ENCODE data around the gene SYT7. TPM values are rescaled to one million over a fixed set of nuclear protein-coding genes. Genes with fewer than 3 reads are reported as not detected.

SYT7 gene
- total and polyA plus RNA-seq, 11 donors, result 12.4 to 34.7 (median 17.4) TPM

- H3K9me3 ChIP-seq, result no peaks in the 10 kb centered on the region
- ATAC-seq, result peak; percentile 68 to 84 (median 74)
- intact Hi-C loops (cut with DNase I), result no loop called here
- H3K27me3 ChIP-seq, result peaks cover 0 to 20% (median 0%) of the 10 kb centered on the region in 9 donors
- peaks cover 0 to 44% (median 13%) of the 10 kb centered on the region in 12 donors for H3K4me1 ChIP-seq
- DNase-seq, result peak in 4 of 5 donors; percentile 46 to 78 (median 66)
- 44 to 60% (median 56%) methylated on average over 8 to 13 of the region's 13 CpGs for WGBS, 4 donors
- no peak for TF ChIP-seq POLR2A (IDR thresholded peaks at IDR 0.05)
- TF ChIP-seq, protein P1, sequence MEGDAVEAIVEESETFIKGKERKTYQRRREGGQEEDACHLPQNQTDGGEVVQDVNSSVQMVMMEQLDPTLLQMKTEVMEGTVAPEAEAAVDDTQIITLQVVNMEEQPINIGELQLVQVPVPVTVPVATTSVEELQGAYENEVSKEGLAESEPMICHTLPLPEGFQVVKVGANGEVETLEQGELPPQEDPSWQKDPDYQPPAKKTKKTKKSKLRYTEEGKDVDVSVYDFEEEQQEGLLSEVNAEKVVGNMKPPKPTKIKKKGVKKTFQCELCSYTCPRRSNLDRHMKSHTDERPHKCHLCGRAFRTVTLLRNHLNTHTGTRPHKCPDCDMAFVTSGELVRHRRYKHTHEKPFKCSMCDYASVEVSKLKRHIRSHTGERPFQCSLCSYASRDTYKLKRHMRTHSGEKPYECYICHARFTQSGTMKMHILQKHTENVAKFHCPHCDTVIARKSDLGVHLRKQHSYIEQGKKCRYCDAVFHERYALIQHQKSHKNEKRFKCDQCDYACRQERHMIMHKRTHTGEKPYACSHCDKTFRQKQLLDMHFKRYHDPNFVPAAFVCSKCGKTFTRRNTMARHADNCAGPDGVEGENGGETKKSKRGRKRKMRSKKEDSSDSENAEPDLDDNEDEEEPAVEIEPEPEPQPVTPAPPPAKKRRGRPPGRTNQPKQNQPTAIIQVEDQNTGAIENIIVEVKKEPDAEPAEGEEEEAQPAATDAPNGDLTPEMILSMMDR (IDR thresholded peaks at IDR 0.05), result no peak
- peak overlapping the region; percentile 68 to 99 (median 88) for H3K27ac ChIP-seq
- peak overlapping the region in 5 of 12 donors; percentile 13 to 38 (median 21) for H3K4me3 ChIP-seq
- H3K36me3 ChIP-seq, result no peaks in the 10 kb centered on the region
Observed at GRCh38 chr11:61552108-61552635, 28.7 kb downstream of the SYT7 start.

DNA sequence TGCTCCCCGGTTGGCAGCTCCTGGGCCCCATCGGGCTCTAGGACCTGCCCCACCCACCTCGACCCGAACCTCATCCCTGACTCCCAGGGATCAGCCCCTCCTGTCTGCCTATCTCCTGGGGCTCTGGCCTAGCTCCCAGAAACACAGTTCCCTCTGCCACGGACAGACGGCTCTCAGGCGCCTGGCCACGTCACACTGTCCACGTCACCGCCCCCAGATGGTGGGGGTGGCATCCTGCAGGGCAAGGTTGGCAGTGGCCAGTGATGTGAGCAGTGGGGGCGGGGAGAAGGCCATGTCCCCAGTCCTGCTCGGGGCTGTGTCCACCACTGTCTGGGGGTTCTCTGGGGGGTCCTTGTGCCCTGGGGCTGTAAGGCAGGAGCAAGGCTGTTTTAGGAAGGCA is 29.2 kb downstream of the SYT7 start:
- no peak for TF ChIP-seq POLR2A (IDR thresholded peaks at IDR 0.05)
- TF ChIP-seq, protein P1 (IDR thresholded peaks at IDR 0.05), result peak in 2 of 12 donors; percentile 5 to 23
- DNase-seq (peak; percentile 82 to 94 (median 87)), ATAC-seq (peak; percentile 84 to 90 (median 86))
- WGBS, 4 donors, result 45 to 61% (median 50%) methylated on average over 10 to 12 of the region's 12 CpGs
- peaks cover 0 to 44% (median 13%) of the 10 kb centered on the region in 12 donors for H3K4me1 ChIP-seq
- H3K9me3 ChIP-seq, result no peaks in the 10 kb centered on the region
- peak overlapping the region; percentile 68 to 99 (median 88) for H3K27ac ChIP-seq
- H3K36me3 ChIP-seq, result no peaks in the 10 kb centered on the region
- H3K4me3 ChIP-seq, result peak overlapping the region in 5 of 12 donors; percentile 13 to 38 (median 21)
- intact Hi-C loops (cut with DNase I), result no loop called here
- peaks cover 0 to 17% (median 0%) of the 10 kb centered on the region in 9 donors for H3K27me3 ChIP-seq

GRCh38 chr11:61550665-61551227 is 30.1 kb downstream of the SYT7 start:
- Histone ChIP-seq H3K36me3 (peaks cover 0 to 3% (median 0%) of the 10 kb centered on the region in 9 donors), H3K9me3 (no peaks in the 10 kb centered on the region), H3K27ac (peak overlapping the region in 5 of 12 donors; percentile 85 to 99 (median 90)), H3K4me3 (no peak overlapping the region), H3K27me3 (peaks cover 0 to 12% (median 0%) of the 10 kb centered on the region in 9 donors), H3K4me1 (peaks cover 0 to 44% (median 13%) of the 10 kb centered on the region in 12 donors)
- TF ChIP-seq, protein P1 (IDR thresholded peaks at IDR 0.05), result no peak
- TF ChIP-seq POLR2A (IDR thresholded peaks at IDR 0.05), result no peak
- ATAC-seq, result no peak
- 92 to 96% (median 95%) methylated on average over 18 of the region's 18 CpGs for WGBS, 4 donors
- DNase-seq, result no peak
- intact Hi-C loops (cut with DNase I), result no loop called here

Data from heart left ventricle (tissue), 16 donors.